Activated T-cell treated with anti-CD3 and anti-CD28 coated beads for 1 hour (primary cell): ENCODE data around the gene WNT7B.

Experiments
- DNase-seq: peaks from one replicate; pipeline ENCODE4 v3.0.0-alpha.2; 2020; ENCODE audit warnings: low read depth

WNT7B gene

GRCh38 chr22:45995405-45996101 lies 18.6 kb upstream of the WNT7B start:
- no peak for DNase-seq

GRCh38 chr22:45994491-45995404 lies 17.8 kb upstream of the WNT7B start:
- DNase-seq: peak; percentile 84

GRCh38 chr22:45993841-45994240 lies 16.9 kb upstream of the WNT7B start:
- DNase-seq: no peak

DNA sequence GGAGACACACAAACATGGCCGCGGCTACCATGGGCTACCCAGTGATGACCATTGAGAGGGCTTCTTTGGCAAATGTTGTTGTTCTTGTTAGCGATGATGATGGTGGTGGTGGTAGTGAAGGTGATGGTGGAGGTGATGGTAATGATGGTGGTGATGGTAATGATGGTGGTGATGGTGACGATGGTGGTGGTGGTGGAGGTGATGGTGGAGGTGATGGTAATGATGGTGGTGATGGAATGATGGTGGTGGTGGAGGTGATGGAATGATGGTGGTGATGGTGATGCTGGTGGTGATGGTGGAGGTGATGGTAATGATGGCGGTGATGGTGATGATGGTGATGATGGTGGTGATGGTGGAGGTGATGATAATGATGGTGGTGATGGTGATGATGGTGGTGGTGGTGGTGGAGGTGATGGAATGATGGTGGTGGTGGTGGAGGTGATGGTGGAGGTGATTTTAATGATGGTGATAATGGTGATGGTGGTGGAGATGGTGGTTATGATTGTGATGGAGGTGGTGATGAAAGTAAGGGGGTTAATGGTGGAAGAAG lies 16.3 kb upstream of the WNT7B start:
- DNase-seq: no peak

DNA sequence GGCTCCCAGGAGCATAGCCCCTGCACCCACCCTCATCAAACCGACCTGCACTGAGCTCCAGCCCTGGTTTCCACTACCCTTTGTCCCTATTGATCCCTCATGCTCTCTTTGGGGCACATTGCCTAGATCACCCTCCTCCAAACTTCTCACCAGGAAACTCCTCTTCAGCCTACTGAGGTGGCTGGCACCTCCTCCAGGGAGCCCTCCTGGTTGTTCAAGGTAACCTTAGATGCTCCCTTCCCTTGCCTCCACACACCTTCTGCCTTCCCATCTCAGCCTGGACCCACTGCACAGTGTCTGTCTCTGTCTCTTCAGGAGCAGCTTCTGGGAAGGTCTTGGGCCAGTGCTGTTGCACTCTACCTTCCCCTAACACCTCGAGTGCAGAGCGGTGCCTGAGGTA lies 15.8 kb upstream of the WNT7B start:
- DNase-seq: no peak

DNA sequence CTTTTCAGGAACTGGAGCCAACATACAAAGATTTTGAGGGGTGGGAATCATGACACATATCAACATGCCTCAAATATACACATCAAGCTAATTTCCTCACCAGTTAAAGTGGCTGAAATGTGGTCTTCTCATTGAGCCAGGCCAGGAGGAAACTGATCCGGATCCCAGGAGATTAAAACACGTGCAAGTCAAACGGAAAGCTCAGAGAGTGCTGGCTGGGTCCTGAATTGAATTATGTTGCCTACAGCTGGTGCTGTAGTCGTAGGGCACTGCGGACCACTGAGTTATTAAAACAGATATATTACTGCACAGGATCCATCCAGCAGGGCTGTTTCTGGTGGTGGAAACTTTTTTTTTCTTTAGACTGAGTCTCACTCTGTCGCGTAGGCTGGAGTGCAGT lies 14.1 kb upstream of the WNT7B start:
- no peak for DNase-seq

DNA sequence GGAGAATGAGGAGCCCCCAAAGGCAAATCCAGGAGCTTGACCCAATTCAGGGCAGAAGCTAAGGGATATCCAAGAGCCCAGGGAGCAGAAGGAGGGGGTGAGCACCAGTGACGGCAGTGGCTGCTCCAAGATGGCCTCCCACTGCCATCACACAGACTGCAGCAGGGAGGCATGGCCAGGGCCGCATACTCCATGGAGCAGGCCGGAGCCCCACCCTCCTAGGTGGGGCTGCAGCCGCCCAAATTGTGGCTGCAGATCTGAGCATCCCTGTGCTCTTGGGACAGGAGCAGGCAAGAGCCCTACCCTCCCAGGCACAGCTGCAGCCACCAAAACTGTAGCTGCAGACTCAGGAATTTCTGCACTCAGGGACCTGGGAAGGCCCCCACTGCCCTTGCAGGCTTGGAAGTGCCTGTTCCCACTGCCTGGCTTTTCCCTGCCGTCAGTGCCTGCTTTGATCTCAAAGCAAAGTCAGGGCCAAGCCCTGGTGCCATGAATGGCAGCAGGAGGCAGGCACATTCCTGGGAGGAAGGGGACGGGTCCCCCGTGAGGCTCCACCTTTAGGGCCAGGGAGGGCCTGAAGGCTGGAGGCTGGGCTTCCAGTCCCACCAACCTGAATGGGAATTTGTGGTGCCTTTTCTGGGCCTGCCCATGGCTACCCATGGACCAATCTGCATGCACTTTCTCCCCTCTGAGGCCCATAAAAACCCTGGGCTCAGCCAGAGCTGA lies 10.3 kb upstream of the WNT7B start:
- DNase-seq: no peak

GRCh38 chr22:45984316-45984916 lies 7.5 kb upstream of the WNT7B start:
- DNase-seq: no peak

- DNase-seq: no peak
These were observed 6.8 kb upstream of the WNT7B start for GRCh38 chr22:45983797-45984196.

GRCh38 chr22:45980761-45981160 lies 3.8 kb upstream of the WNT7B start:
- no peak for DNase-seq

GRCh38 chr22:45980268-45980570 lies 3.3 kb upstream of the WNT7B start:
- DNase-seq: no peak

GRCh38 chr22:45978275-45978713 lies 1.3 kb upstream of the WNT7B start:
- no peak for DNase-seq

DNA sequence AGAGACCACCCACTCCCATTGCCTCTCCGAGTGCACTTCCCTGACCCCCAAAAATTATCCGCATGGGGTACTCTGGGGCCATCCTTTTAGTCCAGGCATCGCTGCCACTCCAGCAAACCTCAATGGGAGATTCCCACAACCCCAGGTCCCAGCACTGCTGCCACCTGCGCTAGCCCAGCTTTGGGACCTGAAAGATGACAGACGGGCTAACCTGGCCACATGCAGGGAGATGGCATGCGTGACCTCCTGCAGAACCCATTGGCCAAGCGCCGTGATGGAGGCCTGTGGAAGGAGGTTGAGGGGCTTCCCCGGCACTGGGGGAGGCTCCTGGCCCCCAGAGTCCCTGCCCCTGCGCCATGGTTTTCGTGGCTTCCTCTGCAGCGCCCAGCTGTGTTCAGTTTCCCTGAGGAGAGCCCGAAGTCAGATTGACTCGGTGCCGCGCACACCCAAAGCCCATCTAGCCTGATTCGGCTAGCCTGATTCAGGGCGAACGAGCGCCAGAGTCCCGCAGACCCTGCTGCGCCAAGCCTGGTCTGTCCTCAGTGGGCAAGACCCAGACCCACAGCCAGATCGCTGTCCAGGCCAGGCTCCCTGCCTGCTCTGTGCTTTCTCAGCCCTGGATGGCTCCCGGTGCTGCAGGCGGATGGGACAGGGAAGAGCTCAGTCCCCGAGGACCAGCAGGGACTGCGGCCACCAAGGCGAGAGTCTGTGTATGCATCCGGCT lies 751 bp upstream of the WNT7B start:
- no peak for DNase-seq

- no peak for DNase-seq
These were observed 534 bp downstream of the WNT7B start for GRCh38 chr22:45976254-45977002.

- no peak for DNase-seq
These were observed 1.5 kb downstream of the WNT7B start for GRCh38 chr22:45975164-45976161.

DNA sequence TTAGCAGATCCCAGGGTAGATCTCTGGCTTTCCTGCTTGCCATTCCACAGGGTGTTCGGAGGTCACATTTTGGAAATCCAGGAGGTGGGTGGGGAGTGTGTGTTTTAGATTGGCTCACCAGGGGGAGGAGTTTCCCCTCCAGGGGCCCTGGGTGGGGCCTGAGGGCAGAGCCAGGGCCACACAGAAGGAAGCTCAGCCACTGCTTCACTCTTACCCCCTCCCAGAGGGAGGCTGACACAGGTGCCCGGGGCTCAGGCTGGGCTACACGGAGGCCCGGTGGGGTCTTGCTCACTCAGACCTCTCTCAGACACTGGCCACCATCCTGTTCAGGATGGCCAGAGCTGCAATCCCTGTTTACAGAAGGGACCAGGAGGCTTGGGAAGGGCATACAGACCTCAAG lies 2.5 kb downstream of the WNT7B start:
- no peak for DNase-seq

DNA sequence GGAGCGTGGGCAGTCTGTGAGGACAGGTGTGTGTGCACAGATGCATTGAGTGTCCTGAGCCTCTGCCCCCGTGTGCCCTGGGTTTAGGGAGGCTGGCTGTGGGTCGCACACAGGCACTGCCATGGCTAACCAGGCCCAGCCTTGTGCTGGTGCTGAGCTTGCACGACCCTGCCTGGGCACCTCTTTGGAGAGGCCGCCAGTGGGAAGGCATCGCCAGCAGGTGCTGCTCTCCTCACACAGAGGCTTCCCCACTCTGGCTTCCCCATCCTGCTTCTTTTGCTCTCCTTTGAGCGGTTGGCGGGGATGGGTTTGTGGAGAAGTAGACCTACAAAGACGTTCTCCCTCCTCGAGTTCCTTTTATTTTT lies 4.1 kb downstream of the WNT7B start:
- DNase-seq: no peak

- DNase-seq: no peak
These were observed 4.7 kb downstream of the WNT7B start for GRCh38 chr22:45972091-45972888.
